Germinal center (tissue), 1 donor: ENCODE data around the gene DRC7.
"Not testable (repeated sequence)": the region's sequence is repeated elsewhere in the genome, so short reads cannot be mapped to it uniquely, and the experiment has no call there.

ENCODE experiments used
- DNase-seq: peaks from one replicate; pipeline ENCODE4 v3.0.0; 2012; ENCODE audit warnings: mixed read lengths, low spot score

DRC7 gene

GRCh38 chr16:57660715-57661463 is 33.7 kb upstream of the DRC7 start:
- DNase-seq: no peak

DNA sequence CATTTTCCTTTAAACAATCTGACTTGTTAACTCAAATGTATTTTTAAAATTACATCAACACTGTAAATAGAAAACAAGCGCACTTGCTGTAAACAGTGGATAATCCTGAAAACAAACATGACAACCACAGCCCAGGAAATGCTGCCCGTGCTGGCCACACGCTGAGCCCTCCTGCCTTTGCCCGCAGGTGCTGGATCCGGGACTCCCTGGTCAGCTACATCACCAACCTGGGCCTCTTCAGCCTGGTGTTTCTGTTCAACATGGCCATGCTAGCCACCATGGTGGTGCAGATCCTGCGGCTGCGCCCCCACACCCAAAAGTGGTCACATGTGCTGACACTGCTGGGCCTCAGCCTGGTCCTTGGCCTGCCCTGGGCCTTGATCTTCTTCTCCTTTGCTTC is 33.1 kb upstream of the DRC7 start:
- no peak for DNase-seq

GRCh38 chr16:57661936-57662906 is 32.4 kb upstream of the DRC7 start:
- no peak for DNase-seq

- DNase-seq: no peak
Observed at GRCh38 chr16:57663436-57663835, 31.2 kb upstream of the DRC7 start.

DNA sequence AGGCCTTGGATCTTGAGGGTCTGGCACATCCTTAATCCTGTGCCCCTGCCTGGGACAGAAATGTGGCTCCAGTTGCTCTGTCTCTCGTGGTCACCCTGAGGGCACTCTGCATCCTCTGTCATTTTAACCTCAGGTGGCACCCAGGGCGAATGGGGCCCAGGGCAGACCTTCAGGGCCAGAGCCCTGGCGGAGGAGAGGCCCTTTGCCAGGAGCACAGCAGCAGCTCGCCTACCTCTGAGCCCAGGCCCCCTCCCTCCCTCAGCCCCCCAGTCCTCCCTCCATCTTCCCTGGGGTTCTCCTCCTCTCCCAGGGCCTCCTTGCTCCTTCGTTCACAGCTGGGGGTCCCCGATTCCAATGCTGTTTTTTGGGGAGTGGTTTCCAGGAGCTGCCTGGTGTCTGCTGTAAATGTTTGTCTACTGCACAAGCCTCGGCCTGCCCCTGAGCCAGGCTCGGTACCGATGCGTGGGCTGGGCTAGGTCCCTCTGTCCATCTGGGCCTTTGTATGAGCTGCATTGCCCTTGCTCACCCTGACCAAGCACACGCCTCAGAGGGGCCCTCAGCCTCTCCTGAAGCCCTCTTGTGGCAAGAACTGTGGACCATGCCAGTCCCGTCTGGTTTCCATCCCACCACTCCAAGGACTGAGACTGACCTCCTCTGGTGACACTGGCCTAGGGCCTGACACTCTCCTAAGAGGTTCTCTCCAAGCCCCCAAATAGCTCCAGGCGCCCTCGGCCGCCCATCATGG is 30.5 kb upstream of the DRC7 start:
- no peak for DNase-seq

- DNase-seq: no peak
Observed at GRCh38 chr16:57664662-57665025, 30.0 kb upstream of the DRC7 start.

DNA sequence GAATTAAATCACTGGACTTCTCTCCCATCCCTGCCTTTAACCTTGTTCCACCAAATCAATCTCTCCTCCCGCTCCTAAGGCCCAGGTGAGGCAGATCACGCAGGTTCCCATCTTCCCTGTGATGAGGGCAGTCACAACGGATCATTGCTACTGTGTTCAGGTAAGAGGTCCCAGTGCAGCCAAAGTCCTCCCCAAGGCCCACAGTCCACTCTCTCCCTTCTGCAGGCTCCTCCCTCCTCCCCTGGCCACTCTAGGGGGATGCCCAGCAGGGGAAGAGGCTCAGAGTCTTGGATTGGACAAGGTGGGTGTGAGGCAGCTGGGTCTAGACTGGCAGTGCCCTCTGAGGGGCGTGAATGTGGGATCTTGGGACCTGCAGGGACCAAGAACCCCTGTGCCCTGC is 29.1 kb upstream of the DRC7 start:
- DNase-seq: no peak

DNA sequence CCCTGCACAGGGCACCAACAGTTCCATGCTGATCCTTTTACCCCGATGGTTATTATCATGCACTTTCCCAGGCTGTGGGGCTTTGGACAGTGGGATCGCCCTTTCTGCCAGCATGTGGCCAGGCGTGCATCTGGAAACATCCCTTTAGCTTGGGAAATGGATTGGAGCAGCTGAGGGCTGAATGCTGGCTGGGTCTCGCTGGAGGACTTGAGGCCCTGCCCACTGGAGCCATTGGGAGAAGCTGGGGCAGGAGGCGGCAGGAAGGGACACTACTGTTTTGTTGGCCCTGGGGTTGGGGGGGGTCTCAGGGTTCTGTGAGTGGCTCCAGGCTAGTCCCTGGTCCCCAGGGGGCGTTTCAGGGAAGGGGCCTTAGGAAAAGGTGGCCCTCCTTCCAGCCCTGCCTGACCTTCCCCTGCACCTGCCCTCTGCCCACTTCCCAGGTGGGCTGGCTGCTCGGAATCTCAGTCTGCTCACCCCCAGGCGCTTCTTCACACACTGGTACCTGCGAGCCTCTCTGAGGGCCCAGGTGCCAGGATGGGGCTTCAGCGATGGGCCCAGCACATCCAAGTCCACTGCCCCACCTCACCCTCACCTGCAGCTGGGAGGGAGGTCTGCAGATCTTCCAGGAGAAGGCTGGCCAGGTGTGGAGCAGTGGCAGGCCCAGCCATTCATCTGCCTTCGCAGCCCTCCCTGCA is 28.1 kb upstream of the DRC7 start:
- DNase-seq: no peak

DNA sequence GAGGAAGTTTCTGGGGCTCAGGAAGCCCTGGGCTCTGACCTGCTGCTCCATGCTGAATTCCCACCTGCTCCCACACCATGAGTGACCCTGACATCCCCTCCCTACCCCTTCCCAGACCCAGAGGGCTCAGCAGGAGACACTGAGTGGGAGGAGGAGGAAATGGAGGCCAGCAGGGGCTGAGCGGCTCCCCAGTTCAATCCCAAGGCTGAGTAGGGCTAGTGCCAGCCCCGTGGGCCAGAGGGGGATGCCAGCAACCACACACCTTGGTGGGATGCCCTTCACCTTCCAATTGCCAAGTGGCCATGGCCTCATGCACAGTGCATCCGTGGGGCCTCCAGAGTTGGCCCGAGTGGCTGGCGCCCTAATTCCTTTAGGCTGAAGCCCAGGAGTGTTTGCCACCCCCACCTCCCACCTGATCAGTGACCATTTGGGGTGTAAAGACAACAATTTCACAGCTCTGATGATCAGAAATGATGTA is 27.5 kb upstream of the DRC7 start:
- no peak for DNase-seq

DNA sequence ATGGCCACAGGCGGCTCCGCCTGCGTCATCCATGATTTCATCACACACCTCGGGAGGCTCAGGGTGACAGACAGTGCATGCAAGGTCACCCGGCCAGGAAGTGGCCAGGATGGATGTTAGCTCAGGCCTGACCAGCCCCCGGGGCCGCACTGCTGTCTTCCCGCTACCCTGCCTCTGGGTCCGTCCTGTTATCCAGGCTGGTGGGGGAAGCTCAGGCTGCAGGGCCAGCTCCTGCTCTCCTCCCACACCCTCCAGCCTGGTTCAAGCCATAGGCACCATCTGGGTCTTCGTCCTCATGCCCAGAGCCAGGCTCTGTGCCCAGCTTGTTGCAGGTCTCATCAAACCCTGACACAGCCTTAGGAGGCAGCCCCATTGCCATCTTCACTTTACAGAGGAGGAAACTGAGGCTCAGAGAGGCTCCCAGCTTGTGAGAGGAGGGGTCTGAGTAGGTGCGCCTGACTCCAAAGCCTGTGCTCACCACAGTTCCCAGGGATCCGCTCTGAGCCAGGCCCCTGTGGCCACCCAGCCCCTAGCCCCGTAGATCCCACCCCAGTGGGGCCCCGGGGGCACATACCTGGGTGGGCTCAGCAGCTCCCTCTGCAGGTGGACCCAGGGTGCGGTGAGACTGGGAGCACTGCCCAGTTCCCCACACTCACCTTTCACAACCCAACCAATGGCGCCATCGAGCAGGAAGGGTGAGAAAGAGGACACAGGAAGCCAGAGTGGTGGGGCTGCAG is 26.9 kb upstream of the DRC7 start:
- DNase-seq: no peak

GRCh38 chr16:57668263-57668571 is 26.4 kb upstream of the DRC7 start, which contains the start of gene ADGRG3:
ADGRG3 (plus strand) TSS chr16:57668306; CDS start chr16:57668348, 42 bp downstream.
- no peak for DNase-seq

DNA sequence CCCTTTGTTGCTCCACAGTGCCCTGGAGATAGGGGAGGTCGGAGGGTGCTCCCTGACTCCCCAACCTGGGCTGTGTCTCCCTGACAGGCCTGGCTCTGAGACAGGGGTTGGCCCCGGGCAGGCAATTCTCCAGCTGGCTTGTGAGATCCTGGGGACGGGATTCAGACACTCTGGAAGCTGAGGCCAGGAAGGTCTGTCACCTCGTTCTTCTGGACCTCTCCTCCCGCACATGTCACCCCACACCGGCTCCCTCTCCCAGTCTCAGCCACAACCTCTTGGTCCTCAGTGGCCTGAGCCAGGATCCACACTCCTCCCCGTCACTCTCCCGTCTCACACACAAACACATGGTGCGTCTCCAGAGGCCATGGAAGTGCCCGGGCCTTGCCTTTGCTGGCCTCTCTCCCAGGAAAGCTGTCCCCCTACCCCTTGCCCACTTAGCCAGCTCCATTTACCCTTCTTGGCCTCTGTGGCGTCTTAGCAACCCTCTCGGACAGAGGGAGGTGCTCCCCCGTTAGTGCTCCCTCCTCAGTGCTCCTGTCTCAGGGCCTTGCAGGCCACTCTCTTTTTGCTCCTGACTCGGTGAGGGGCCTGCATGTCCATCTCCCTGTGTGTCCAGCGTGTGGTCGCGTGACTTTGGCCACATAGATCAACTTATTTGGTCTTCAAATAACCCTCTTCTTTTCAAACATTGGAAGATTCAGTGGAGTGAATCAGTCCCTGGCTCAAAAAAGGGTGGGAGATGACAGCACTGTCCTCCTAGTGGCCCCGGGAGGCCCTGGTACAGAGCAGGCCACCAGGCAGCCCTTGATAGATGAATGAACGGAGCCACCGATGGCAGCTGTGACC is 25.8 kb upstream of the DRC7 start:
- no peak for DNase-seq

DNA sequence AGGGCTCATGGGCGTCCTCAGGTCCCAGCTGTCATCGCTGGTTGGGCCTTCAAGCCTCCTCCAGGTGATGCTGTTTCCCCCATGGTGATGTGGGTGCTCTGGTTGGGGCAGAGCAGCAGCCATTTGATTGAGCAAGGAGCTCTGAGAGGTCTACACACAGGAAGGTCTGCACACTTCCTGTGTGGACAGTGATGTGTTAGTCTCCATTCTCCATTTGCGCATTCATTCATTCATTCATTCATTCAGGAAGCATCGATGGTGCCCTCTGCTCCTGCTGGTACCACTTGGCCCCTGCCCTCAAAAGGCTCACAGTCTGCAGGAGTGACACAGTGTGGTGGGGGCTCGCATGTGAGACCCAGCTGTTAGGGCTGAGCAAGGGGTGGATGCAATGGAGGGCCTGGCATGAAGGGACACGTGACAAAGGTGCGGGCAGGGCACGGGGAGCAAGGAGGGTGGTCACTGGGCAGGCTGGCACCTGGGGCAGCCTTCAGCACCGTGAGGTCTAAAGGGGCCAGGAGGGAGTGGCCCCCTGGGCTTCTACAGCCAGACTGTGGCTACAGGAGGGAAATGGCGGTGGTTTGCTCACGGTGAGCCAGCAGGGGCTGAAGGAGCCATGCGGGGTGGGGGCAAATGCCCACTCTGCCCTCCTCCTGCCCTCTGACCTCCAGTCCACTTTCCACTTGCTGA is 25.0 kb upstream of the DRC7 start:
- no peak for DNase-seq

DNA sequence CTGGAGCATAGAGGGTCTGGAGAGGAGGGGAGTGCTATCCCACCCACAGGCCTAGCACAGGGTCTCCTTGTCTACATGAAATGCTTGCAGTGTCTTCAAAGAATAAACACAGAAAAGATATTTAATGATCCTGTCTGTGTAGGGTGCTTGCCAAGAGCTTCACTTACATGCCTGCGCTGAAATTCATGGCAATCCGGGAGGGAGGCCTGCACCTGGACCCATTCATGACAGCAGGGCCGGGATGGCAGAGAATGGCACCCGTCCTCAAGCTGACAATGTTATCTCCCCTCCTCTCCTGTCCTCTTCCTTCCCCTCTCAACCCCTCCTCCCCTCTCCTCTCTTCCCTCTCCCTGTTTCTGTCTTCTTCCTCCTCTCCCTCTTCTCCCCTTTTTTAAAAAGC is 24.4 kb upstream of the DRC7 start:
- DNase-seq: no peak

GRCh38 chr16:57671451-57671850 is 23.2 kb upstream of the DRC7 start:
- DNase-seq: not testable (repeated sequence)

GRCh38 chr16:57672416-57672815 is 22.2 kb upstream of the DRC7 start:
- DNase-seq: no peak

DNA sequence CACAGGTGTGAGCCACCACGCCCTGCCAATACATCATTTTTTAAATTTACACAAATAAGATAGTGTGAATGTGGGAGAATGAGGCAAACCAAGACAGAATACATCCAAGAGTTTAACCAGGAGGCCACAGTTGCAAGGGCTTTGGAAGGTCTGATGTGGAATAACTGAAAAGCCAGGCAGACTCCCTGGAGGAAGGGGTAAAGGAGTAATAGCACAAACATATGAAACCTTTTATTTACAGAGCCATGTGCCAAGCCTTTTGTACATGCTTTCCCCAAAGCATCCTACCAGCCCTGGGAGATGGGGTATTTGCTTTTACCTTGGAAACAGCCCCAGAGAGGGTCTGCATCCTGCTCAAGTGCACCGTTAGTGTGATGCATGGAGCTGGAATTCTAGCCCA is 21.8 kb upstream of the DRC7 start:
- DNase-seq: no peak

- no peak for DNase-seq
Observed at GRCh38 chr16:57675741-57676551, 18.7 kb upstream of the DRC7 start.
